T-helper 1 cell treated with Interleukin-12 subunit alpha and Interleukin-12 subunit beta and Interleukin-4 antibody, amounts not matched to agents 30 μg/mL and 1 μg/mL, for 36 hours (primary cell): ENCODE data around the gene C1QTNF5.

Experiments used
- H3K27ac Mint-ChIP-seq: one replicate; pipeline ENCODE4 v1.8.0; 2021; ENCODE audit warnings: mild to moderate bottlenecking, mixed read lengths
- H3K27me3 Mint-ChIP-seq: one replicate; pipeline ENCODE4 v1.8.0; 2021; ENCODE audit warnings: low read depth, mixed read lengths
- H3K36me3 Mint-ChIP-seq: one replicate; pipeline ENCODE4 v1.8.0; 2021; ENCODE audit warnings: low read depth, mixed read lengths
- H3K4me1 Mint-ChIP-seq: one replicate; pipeline ENCODE4 v1.8.0; 2021; ENCODE audit warnings: low read depth, mixed read lengths
- H3K4me3 Mint-ChIP-seq: one replicate; pipeline ENCODE4 v1.8.0; 2021; ENCODE audit warnings: mild to moderate bottlenecking, moderate library complexity, mixed read lengths
- H3K9me3 Mint-ChIP-seq: one replicate; pipeline ENCODE4 v1.8.0; 2021; ENCODE audit warnings: mixed read lengths

C1QTNF5 gene

DNA sequence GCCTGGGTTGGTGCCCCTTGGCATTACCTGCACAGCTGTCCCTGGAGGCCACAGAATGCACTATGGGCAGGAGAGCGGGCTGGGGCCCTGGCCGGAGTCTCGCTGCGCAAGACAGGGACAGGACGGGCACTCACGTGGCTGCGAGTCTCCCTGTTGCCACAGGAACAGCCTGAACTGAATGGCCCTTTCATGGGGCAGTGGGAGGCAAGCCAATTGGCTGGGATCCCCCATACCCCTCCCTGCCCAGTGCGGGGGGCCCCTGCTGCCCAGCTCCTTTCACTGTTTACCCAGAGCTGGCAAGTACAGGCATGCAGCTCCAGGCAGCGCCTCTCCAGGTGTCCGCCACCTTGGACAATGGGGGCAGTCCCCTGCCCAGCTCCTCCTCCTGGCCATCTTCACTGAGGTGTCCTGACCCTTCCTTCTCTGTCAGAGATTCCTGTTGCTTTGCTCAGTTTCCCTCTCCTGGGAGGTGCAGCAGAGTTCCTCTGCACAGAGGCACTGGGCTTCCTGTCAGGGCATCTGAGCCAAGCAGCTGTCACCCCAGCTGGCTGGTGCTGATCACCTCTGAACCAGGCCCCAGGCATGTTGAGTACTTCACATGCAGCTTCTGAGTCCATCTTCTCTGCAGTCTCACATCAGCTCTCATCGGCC lies 35.6 kb upstream of the C1QTNF5 start:
- peaks cover 8% of the 10 kb centered on the region for H3K27me3 Mint-ChIP-seq
- no peak overlapping the region for H3K27ac Mint-ChIP-seq
- H3K36me3 Mint-ChIP-seq = no peaks in the 10 kb centered on the region
- no peak overlapping the region for H3K4me3 Mint-ChIP-seq
- H3K4me1 Mint-ChIP-seq = peaks cover 3% of the 10 kb centered on the region
- no peaks in the 10 kb centered on the region for H3K9me3 Mint-ChIP-seq

- H3K27me3 Mint-ChIP-seq = peaks cover 2% of the 10 kb centered on the region
- no peak overlapping the region for H3K4me3 Mint-ChIP-seq
- no peaks in the 10 kb centered on the region for H3K9me3 Mint-ChIP-seq
- H3K36me3 Mint-ChIP-seq = no peaks in the 10 kb centered on the region
- H3K27ac Mint-ChIP-seq = no peak overlapping the region
- peaks cover 3% of the 10 kb centered on the region for H3K4me1 Mint-ChIP-seq
These were observed 34.9 kb upstream of the C1QTNF5 start for GRCh38 chr11:119375337-119376196.

DNA sequence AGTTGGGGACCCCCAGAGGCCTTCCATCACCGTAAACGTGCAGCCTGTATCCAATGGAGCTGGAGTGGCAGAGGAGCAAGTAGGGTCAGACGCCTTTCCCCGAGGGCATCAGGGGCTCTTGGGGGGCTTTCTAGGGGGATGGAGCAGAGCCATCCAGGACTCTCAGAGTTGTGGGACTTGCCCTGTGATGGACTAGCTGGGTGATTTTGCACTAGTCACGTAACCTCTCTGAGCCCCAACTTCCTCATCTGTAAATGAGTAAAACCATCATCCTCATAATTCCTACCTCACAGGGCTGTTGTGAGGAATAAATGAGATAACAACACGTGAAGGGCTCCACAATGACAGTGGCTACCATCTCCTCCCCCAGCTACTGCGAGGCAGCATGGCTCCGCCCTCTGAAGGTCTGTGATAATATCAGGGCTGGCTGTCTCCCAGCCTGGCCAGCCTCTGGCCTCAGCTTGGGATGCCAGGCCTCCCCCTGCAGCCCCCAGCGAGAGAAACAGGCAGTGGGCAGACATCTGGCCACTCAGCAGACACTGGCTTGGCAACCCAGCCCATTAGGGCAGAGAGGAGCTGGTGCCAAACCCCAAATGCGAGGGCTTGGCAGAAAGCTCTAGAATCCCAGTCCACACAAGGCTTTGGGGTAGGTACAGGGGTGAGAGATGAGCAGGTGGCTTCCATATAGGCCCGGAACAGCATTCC lies 34.1 kb upstream of the C1QTNF5 start:
- no peaks in the 10 kb centered on the region for H3K36me3 Mint-ChIP-seq
- H3K27me3 Mint-ChIP-seq = no peaks in the 10 kb centered on the region
- no peaks in the 10 kb centered on the region for H3K9me3 Mint-ChIP-seq
- no peak overlapping the region for H3K4me3 Mint-ChIP-seq
- H3K4me1 Mint-ChIP-seq = peaks cover 3% of the 10 kb centered on the region
- H3K27ac Mint-ChIP-seq = no peak overlapping the region

DNA sequence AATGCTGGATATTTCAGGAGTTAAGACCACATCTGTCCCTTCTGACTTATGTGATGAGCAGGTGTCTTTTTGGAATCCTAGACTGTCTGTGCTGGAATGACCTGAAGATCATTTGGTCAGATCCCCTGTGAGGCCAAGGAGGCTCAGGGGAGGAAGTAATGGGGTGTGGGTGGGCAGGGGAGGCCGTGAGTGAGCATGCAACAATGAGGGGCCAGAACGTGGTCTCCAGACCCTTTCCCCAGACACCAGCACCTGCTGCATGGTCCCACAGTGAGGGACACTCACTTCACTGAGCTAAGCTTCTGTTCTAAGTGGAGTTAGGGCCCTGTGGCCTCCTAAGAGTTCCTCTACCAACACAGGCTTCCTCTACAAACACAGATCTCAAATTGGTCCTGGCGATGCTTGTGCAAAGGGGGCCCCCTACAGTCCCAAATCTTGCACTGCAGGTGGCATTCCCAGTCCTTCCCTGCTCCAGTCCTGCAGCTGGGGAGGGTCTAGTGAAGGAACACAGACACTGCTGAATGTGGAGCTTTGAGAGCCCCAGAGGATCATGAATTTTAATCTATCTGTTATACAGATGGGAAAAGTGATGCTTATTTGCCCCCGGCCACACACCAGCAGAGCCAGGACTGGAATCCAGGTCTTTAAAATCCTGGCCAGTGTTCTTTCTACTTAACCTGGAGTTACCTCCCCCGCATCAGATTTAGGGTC lies 33.4 kb upstream of the C1QTNF5 start:
- Mint-ChIP-seq H3K4me1 (peaks cover 3% of the 10 kb centered on the region), H3K27ac (no peak overlapping the region), H3K9me3 (no peaks in the 10 kb centered on the region), H3K4me3 (no peak overlapping the region), H3K27me3 (peaks cover 5% of the 10 kb centered on the region), H3K36me3 (no peaks in the 10 kb centered on the region)

DNA sequence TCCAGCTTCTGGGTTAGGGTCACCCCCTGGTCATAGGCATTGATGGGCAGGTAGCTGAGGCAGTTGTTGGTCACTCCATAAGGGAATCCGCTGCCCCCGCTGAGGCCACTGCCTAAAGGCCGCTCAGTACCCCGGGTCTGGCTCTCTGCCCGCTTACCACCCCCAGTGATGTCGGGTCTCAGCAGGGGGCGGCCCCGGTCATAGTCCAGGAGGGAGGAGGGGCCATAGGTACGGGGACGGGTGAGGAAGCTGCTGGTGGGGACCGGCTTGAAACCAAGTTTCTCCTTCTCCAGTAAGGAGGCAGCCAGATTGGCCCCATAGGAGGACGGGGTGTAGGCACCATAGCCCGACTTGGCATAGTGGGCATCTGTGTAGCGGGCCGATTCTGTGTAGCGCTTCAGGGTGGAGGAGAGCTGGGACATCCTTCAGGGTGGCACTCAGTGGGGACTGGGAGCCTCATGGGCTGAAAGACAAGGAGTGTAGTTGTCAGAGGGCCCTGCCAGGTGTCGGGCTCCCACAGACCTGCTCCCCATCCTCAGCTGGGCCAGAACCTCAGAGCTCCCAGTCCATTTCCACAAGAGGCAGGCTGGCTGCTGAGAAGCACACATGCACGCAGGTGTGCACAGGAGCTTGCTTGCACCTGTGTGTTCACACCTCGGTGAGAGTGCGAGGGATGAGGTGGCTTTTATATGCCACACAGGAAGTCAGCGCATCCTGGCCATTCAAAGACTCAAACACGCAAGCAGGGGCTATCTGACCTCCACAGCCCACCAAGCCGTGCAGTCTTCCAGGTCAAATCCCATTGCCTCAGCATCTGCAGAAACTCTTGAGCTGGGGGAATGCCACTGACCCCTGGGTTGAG lies 32.6 kb upstream of the C1QTNF5 start:
- Mint-ChIP-seq H3K4me3 (no peak overlapping the region), H3K27ac (no peak overlapping the region), H3K36me3 (no peaks in the 10 kb centered on the region), H3K4me1 (peaks cover 3% of the 10 kb centered on the region), H3K9me3 (no peaks in the 10 kb centered on the region), H3K27me3 (peaks cover 5% of the 10 kb centered on the region)

DNA sequence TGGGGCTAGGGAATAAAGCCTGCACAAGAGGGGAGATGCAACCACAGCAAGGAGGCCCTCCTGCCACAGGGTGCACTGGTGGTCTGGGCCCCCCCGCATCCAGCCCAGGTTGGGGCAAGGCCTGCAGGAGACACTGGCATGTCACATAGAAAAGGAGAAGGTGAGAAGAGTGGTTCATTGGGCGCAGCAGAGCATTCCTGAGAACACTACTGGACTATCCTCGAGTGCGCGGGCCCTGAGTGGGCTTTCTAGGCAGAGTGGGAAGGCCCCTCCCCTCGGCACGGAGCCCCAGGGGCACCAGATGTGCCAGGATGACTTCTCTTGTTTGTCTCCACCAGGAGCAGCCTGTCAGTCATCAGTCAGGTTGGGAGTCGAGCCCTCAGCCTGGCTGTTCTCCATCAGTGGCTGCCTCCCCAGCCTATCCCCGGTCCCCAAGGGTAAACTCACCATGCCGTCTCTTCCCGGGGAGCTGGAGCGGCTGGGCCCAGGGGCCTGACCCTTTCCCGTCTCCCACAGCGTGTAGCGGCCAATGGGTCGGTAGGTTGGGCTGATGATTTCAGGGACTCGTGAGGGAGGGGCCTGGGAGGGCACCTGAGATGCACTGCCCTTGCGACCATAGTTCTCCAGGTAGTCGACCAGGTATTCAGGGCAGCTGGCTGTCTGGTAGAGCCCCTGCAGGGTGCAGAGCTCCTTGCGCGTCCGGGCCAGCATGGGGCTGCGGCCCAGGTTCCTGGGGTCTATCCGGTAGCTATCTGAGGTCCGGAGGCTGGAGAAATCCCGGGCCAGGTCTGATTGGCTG lies 31.8 kb upstream of the C1QTNF5 start:
- Mint-ChIP-seq H3K4me1 (peaks cover 3% of the 10 kb centered on the region), H3K27me3 (peaks cover 8% of the 10 kb centered on the region), H3K36me3 (no peaks in the 10 kb centered on the region), H3K27ac (no peak overlapping the region), H3K9me3 (no peaks in the 10 kb centered on the region), H3K4me3 (no peak overlapping the region)

- Mint-ChIP-seq H3K4me1 (peaks cover 3% of the 10 kb centered on the region), H3K9me3 (no peaks in the 10 kb centered on the region), H3K36me3 (no peaks in the 10 kb centered on the region), H3K4me3 (no peak overlapping the region), H3K27me3 (peaks cover 13% of the 10 kb centered on the region), H3K27ac (no peak overlapping the region)
These were observed 31.1 kb upstream of the C1QTNF5 start for GRCh38 chr11:119371778-119372182.

GRCh38 chr11:119371067-119371601 lies 30.5 kb upstream of the C1QTNF5 start:
- Mint-ChIP-seq H3K4me1 (peaks cover 3% of the 10 kb centered on the region), H3K27ac (no peak overlapping the region), H3K4me3 (no peak overlapping the region), H3K27me3 (peaks cover 20% of the 10 kb centered on the region), H3K9me3 (no peaks in the 10 kb centered on the region), H3K36me3 (no peaks in the 10 kb centered on the region)

DNA sequence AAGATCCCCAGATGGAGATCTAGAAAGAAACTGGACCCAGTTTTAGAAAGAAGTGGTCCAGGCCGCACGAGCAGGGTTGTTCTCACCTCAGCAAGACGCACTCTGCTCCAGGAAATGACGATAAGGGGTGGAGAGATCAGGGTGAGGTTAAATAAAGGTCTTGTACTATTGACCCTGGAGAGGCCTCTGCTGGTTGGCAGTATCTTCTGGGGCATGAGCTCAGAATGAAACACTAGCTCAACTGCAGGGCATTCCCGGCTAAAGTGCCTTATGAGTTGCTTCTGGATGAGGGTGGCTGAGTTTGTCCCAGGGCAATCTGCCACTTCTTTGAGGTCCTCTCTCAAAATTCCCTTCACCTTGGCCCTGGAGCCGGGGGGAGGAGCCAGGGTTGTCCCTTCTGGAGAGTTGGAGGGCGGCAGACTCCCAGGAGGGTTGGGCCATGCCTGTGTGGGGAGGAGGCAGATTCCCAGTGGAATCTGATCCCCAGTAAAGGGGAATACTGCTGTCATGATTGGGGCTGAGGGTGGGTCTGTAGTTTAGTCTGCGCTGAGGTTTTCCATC lies 29.9 kb upstream of the C1QTNF5 start:
- peaks cover 3% of the 10 kb centered on the region for H3K4me1 Mint-ChIP-seq
- H3K4me3 Mint-ChIP-seq = no peak overlapping the region
- no peaks in the 10 kb centered on the region for H3K36me3 Mint-ChIP-seq
- peaks cover 23% of the 10 kb centered on the region for H3K27me3 Mint-ChIP-seq
- H3K27ac Mint-ChIP-seq = no peak overlapping the region
- no peaks in the 10 kb centered on the region for H3K9me3 Mint-ChIP-seq

DNA sequence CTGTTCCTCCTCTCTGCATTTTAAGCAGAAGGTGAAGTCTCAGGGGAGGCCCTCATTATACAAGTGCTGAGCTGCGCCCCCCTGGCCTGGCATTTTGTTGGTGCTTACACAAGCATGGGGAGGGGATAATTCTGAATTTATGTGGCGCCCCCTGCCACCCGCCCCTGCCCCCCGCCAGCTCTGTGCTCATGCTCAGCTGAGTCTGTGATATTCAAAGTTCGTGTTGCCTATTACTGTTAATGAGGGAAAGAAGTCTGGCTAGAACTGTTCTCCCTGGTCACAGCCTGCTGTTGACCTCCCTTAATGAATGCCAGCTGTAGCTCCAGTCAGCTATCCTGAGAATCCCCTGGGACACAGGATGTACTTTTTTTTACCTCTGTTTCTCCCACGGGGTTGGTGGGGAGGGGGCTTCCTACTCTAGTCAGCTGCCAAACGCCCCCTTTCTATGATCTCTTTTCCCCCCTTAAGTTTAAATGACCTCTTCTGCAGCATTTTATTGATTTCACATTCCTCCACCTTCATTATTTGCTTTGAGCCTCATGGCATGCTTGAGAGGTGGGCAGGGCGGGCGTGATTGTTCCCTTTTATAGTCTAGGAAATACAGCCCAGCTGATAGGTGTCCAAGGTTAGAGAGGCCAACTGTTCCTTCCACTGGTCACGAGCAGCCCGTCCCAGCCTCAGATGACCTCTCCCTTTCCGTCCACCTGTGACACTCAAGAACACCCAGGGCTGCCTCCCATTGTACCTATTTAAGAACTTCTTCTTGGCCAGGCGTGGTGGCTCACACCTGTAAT lies 28.6 kb upstream of the C1QTNF5 start:
- peaks cover 5% of the 10 kb centered on the region for H3K4me1 Mint-ChIP-seq
- no peaks in the 10 kb centered on the region for H3K9me3 Mint-ChIP-seq
- peaks cover 36% of the 10 kb centered on the region for H3K27me3 Mint-ChIP-seq
- no peaks in the 10 kb centered on the region for H3K36me3 Mint-ChIP-seq
- no peak overlapping the region for H3K4me3 Mint-ChIP-seq
- H3K27ac Mint-ChIP-seq = no peak overlapping the region

GRCh38 chr11:119368121-119369034 lies 27.7 kb upstream of the C1QTNF5 start:
- Mint-ChIP-seq H3K4me3 (no peak overlapping the region), H3K27me3 (peaks cover 37% of the 10 kb centered on the region), H3K27ac (no peak overlapping the region), H3K9me3 (no peaks in the 10 kb centered on the region), H3K36me3 (no peaks in the 10 kb centered on the region), H3K4me1 (peaks cover 2% of the 10 kb centered on the region)
